Fibroblast of gingiva (primary cell): ENCODE results near the gene SHB.

ENCODE experiments used
- DNase-seq: peaks from one replicate; pipeline ENCODE4 v3.0.0-alpha.2; 2011; ENCODE audit warnings: low read depth

Gene SHB

DNA sequence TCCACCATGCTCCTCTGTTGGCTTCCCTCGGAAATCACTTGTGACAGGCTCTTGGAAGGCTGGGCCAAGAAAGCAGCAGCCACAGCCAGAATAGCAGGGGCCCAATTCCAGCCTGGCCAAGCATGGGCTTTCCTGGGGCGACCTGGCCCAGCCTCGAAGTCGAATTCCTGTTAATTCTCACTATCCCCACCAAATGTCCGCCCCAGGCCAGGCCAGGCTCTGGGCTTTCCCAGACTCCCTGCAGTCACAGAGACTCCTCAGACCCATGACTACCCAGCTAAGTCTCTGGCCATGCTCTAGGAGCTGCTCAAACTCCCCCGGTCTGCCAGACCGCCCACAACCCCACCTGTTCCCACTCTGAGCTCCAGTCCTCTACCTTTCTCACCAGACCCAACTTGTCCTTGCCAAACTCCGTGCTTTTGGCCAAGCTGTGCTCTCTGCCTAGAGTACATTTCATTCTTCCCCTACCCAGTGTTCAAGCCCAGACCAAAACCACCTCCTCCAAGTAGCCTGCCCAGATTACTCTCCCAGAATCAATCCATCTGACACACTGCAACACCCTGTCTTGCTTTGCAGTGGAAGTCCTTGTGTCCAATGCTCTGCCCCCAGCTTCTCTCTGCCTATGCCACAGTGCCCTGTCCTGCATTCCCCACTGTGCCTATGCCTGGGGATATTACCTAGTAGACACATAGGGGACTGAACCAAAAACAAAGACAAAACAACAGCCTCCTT lies 26.2 kb downstream of the SHB start:
- DNase-seq = no peak

DNA sequence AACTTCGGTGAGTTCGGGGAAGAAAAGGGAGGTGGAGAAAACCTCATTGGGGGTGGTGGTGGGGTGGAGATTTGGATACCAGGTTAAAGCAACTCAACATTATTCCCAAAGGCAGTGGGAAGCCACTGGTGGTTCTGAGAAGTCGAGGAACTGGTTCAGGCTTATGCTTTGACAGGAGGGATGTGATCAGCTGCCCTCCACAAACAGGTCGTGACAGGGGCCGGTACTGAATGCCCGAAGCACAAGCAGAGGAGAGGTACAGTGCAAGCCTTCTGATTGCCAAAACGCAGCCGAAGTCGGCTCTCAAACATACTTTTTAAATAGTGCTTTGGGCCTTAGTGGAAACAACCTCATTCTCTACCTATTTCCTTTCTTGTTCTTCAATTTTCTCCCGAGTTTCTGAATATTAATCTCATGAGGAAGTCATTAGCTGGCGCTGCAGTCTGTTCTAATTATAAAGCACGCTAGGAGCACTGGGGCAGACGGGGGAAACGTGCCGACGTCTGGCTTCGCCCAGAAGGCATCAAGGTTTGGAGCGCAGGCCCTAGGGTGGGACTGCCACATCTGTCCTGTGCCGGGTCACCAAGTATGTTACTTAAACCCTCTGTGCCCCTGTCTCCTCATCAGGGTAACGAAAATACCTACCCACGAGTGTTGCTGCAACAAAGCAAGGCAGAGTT lies 27.3 kb downstream of the SHB start:
- DNase-seq = no peak

DNA sequence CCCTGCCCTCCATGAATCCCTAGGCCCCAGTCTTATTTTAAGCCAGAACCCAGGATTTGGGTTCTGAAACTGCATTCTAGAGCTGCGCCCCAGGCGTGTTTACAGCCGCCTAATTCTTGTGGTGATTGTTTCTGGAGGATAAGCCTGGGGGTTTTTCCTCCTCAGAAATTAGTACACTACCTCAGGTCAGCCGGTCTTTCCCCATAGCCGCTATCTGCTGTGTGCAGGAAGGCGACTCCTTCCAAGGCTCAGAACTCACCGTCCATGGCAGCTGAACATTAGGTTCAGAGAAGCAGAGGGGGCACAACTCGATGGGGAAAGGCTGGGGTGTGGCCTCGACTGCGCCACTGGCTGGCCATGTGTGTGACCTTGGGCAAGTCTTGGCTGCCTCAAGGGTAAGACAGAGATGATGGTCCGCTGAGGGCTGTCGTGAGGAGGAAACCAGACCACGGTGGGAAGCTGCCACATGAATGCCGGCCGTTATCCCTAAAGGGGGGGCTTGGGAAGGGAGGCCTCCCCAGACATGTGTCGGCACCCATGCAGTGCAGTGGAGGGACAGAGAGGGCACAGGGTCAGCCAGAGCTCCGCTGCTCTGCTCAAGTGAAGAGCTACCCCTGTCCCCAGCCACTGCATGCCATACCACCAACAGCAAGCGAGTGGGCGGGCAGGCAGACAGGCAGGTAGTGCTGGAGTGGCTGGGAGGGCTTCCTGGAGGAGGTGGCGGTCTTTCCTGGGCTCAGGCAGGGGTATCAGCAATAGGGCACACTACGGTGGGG lies 28.9 kb downstream of the SHB start:
- no peak for DNase-seq

DNA sequence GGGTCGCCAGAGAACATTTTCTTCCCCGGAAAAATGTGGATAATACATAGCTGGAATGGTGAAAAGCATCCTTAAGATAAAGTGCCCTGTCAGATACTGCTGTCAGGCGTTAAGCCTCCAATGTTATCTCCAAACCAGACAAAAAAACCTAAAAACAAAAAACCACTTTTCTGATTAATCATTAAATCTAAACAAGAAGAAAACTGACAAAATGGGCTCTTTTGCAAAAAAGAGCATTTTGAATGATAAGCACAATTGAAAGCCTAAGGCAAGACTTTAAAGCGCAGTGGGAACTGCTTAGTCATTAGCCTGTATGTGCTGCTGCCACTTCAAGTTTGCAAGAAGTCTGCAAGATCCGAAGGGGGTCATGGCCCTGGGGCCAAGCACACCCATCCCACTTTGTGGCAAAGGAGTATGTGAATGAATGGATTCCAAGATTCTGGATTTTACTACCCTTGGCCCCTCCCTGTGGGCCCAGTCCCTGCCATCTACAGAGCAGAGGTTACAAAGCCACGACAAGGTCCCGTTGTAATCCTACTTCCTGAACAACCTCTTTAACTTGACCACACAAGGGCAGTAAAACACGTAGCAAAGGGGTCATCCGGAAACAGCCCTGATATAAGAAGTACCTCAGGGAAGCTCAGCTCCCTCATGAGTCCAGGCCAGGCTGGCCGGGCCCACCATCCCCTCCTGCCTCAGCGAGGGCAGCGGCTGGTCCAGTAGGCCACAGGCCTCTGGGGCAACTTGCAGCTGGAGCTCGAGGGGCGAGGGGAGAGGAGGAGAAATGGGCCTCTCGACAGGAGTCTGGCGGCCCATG lies 29.7 kb downstream of the SHB start:
- peak; percentile 30 for DNase-seq

DNA sequence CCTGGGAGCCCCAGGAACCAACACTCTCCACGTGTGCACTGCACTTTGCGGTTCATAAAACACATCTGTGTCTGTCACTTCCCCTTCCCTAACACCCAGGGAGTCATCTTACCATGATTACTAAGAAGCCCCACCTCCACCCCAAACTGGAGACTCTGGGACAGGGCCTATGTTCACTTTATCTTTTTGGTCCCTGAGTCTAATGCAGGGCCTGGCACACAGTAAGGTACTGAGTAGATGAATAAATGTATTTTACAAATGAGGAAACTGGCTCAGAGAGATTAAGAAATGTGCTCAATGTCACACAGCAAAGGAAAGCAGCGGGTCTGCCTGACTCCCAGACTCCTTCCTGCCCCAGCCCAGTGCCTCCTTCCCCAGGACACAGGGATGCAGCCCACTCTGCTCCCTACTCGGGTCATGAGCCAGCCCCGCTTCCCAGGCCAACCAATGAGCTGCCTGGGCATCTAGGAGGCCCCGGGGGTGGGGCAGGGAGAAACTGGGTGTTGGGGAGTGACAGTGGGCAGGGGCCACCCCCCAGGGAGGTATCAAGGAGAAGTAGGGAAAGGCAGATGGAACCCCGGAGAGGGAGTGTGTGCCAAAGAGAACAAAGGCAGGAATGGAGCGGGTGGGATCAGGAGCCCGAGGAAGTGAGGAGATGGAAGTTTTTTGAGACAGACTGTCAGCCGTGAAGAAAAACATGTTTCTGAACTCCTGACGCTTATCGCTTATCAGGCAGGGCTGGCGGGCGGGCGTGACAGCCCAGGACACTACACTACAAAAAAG lies 30.5 kb downstream of the SHB start:
- DNase-seq = no peak

DNA sequence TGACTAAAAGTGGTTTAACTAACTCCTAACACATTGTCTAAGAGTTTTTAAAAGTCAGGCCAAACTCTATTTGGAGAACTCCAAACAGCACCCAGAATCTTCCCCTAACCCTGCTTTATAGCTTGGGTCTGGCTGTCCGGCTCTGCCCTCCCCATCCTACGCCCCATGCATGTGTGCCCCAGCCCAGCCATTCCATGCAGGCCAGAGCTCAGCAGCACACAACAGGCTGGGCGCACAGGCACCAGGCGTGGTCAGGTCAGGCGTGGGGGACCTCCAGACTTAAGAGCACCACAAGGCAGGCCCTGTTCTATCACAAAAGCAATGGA lies 31.1 kb downstream of the SHB start:
- no peak for DNase-seq

DNA sequence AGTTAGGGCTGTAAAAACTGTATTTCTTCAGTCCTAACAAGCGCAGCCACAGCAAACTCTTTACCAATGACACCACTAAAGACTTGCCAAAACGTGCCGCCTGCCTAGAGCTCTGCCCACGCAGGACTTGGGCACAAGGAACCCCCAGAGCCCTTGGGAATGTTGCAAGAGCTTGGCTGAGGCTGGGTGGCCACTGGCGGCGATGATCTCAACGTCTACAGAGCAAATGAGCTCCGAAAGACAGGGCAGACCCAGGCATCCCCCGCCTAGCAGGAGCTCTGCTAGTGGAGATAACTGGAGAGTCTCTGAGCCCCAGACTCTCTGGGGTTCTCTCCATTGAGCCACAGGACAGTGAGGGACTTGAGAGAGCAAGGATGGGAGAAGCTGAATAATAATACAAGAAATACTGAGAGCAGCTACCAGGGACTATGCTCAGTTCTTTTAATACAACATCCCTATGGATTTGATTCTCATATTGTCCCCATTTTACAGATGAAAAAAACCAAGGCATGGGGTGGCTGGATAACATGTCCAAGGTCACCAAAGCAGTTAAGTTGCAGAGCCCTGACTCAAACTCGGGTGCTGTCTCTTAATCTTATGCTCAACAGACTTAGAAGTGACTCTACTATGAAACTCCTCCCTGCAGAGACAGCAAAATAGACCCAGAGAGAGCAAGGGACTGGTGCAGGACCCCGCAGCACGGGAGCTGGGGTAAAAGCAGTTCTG lies 32.5 kb downstream of the SHB start:
- DNase-seq = peak; percentile 88

DNA sequence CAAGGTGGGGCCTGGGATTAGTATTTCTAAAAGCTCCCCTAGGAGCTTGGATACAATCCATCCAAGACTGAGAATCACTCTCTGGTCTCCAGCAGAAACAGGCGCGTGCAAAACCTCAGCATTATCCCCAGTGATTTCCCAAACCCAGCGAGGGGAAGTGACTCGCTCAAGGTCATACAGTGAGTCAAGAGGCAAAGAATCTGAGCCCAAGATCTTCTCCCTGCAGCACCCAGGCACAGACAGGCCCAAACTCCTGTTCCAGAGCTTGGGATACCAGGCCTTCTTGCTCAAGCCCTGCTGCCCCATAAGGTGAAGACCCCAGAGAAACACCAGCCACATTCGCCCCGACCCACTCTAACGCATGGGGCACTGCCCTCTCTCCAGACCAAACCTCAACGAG lies 33.2 kb downstream of the SHB start:
- peak; percentile 52 for DNase-seq

DNA sequence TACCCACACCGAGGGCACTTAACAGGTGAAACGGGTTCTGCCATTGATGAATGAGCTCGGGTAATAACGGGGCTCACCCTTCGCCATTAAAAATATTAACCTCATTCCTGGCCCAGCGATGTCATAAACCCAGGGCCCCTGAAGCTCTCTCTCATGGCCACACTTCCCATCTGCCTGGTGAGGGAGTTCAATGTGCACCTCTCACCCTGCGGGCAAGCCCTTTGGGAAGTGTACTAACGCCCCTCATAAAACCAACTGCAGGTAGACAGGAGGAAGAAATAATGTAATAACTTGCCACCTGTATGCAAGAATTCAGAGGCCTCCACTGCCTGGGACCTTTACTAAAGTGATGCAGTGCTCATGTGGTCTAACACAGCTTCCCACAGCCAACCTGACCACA lies 35.1 kb downstream of the SHB start:
- no peak for DNase-seq

DNA sequence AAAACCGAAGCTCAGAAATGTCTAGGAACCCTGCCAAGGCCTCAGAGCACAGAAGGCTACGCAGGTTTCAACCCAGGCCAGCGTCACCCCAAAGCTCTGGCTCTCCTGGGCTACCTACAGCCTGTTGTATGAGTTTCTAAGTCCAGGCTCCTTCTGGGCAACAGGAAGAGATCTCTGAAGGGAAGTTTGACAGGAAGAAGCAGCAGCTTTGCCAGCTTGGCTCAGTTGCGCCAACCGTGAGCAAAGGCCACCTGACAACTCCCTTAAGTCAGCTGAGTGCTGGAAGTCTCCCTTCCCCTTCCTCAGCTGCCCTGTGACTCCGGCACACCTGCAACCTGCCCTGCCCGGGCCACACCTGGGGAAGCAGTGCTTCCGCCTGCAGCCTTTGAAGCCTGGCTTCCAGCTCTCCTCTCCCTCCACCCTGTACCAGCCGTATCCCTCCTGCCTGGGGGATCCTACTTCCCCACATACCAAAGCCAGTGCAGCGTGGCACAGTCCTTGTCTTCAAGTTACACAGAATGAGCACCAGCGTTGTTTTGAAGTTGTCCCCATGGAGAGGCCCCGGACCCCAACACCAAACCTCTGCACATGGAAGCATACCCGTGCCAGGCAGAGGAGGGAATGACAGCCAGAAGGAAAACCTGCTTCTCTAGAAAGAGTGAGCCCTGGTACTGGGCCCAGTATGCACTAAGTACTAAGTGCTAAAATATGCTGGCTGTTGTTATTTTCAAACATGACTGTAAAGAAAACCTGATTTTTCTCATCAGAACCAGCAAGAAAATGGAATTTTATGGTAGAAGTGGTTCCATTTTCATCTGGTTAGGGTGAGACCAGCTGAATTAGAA lies 36.5 kb downstream of the SHB start:
- no peak for DNase-seq

DNA sequence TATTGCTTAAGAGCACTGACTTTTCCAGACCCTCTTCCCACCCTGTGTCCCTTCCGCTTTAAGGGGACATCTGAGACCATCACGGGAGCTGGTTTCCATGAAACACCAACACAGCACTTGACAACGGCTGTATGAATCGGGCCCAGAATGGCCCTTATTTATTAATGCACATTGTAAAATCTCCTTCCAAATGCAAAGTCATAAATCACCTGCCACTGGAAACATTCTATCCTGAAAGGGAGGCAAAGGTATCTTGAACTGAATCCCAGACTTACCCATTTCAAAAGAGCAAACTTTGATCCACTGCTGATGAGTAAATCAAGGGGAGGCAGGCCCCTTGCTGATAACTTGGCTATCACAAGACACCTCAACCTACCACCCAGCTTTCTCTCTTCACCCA lies 37.4 kb downstream of the SHB start:
- no peak for DNase-seq

DNA sequence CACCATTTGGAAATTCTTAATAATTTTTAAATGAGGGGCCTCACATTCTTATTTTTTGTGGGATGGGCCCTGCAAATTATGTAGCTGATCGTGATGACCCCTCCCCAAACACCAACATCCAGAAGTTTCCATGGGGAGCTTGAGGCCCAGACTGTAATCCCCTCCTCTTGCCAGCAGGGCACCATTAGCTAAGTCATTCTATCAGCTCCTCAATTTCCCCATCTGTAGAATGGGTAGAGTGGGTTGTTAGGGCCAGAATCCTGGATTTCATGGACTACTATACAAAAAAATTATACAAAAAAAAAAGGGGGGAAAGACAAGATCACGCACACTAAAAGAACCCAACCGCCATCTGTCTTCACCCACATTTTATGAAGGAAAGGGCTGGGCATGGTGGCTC lies 38.4 kb downstream of the SHB start:
- DNase-seq = no peak

DNA sequence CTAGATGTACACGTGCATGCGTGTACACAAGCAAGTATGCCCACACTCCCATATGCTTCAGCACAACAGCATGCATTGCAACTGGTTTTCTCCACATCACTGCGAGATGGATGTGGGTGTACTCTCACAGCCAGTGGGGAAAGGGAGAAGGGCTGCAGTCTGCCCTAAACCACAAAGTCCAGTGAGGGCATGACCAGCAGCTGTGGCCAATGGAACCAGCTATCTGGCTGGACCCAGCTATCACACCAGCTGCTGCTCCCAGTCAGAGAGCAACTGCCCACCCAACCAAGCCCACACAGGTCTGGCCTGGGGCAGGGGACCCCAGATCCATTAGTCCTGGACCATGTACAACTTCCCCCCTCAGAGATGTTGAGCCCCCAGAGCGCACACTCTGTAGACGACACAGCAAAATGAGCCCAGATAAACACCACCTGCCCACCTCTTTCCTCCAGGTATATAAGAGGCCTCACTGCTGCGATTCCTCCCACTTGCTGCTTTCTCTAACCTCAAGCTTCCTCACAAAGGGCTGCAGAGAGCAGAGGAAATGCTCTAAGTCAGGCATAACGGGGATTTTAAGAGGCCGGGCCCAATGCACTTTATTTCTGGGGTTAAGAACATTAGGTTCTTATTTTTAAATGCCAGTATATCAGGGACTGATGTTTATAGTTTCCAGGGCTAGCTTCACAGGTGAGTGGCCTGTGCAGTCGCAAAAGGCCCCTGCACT lies 39.0 kb downstream of the SHB start:
- DNase-seq = no peak

DNA sequence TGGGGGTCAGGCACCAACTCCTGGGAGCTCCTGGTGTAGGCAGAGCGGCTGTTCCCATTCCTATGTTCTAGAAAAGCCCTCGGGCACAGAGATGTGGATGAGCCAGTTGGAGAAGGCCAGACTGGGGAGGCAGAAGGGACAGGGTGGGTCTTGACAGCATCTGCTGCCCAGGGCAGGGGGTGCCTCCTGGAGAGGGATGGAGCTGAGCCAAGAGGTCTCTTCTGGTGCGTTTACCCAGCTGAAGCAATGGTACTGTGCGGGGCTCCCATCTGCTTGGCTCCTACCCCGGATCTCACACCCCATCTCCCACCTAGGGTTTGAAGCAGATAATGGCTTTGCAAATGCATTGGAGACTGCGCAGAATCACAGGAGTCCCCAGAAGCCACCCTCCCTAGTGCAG lies 41.3 kb downstream of the SHB start:
- DNase-seq = no peak

DNA sequence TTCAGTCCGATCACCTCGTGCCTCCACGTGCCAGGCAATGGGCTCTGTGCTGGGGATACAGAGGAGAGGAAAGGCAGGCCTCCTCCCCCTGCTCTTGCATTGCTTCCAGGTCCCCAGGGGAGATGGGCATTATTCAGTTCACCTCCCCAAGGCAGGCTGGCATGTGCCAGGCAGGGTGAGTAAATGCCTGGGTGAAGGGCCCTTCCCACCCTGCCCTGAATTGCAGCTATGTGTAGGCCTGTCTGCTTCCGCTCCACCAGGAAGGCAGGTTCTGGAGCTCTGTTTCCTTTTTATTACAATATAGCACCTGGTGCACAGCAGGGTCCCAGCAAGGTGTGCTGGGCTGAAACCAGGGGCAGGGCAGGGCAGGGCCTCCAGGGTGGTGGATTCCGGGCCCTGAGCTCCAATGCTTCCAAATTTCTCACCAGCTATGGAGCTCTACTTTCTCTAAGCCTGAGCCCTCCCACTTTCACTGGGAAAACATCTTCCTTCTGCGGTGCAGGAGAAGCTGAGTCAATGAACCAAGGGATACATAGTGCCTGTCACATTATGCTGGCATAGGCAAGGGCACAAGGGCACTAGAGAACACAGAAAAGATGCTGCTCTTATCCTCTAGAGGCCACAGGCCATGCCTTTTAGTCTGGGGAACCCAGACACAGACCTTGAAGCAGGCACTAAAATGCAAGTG lies 42.0 kb downstream of the SHB start:
- no peak for DNase-seq

DNA sequence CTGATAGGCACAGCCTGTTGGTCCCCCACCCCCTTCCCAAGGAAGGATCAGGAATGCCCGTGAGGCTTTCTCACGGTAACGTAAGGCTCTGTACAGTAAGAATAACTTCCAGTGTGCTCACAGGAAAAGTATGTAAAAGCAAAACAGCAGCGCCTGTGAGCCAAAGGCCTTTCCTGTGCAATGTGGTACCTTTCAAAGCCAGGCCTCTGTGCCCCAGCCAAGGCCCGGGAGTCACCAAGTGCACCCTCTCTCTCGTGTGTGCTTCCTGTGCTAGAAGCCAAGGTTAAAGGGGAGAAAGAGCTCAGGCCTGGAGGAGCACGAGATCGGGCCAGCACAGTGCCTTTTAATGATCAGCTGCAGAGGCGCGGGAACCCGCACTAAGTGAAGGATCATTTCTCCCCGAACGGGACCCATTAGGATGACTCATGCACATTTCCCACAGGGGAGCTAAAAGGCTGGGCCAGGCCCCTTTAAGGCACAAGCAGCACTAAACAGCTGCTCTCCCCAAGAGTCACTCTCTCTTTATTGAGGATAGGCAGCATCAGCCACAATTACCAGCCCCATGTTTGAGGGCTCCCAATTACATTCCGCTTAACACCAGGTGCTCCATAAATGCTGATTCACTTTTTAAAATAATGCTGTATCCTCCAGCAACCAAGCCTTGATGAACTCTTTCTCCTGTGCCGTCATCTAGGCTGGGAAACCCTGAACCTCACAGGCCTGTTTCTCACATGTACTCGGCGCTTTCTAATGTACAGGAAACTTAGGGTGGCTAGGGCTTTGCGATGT lies 42.8 kb downstream of the SHB start:
- peak; percentile 79 for DNase-seq

DNA sequence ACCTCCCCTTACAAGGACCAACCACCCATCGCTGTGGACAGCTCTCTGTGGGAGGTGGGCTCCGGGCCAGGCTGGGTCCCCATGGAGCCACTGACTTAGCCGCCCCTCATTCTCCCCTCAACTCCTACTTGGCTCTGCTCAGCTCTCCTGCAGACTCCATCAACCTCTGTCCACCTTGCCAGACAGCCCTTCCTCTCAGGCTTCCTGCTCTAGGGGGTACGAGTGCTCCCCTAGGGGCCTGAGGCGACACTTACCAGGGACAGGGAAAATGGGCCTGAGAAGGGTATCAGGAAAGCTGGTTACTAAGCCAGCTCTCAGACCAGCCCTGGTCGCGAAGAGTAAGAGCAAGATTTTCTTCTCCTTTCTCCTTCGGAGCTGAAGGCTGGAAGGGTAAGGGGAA lies 43.9 kb downstream of the SHB start:
- no peak for DNase-seq
